GM19351 (cell line): ENCODE results near the gene FBLN5.

Experiments used
- ATAC-seq: cut with Tn5 transposase; IDR thresholded peaks from one replicate; pipeline ENCODE4 v1.9.1; 2021; ENCODE audit warnings: mild to moderate bottlenecking, moderate library complexity; ENCODE audit not compliant: unreplicated experiment

FBLN5 gene

GRCh38 chr14:91835920-91836843, 111.3 kb downstream of the FBLN5 start:
- peak; percentile 74 for ATAC-seq

GRCh38 chr14:91835197-91835919, 112.1 kb downstream of the FBLN5 start:
- peak; percentile 14 for ATAC-seq

GRCh38 chr14:91834571-91834970, 112.9 kb downstream of the FBLN5 start:
- ATAC-seq = no peak

- ATAC-seq = no peak
Observed at GRCh38 chr14:91831337-91831736, 116.2 kb downstream of the FBLN5 start.

- peak; percentile 75 for ATAC-seq
Observed at GRCh38 chr14:91830777-91831176, 116.7 kb downstream of the FBLN5 start.

- ATAC-seq = no peak
Observed at GRCh38 chr14:91829511-91829910, 118.0 kb downstream of the FBLN5 start.

GRCh38 chr14:91827746-91828145, 119.7 kb downstream of the FBLN5 start:
- no peak for ATAC-seq
